K562 (cell line): ENCODE measurements around the gene ST8SIA4. TPM values are rescaled to one million over a fixed set of nuclear protein-coding genes. Genes with fewer than 3 reads are reported as not detected.

Experiments used
- ATAC-seq: fragments of 200-7000 bp; cut with Tn5 transposase; 3 replicates; pipeline ENCODE4 v1.9.1; 2020; ENCODE audit warnings: moderate library complexity
- BruUV-seq: library from RNA; stranded (reverse); fragments of 400-500 nt; replicated peaks from 2 replicates; lab custom pipeline; 2021; lab: Mats Ljungman, UMichigan
- CTCF ChIA-PET: fragments of 300-600 bp; formaldehyde crosslinking; extraction: SDS; loops from one replicate; lab custom pipeline; 2021; ENCODE audit warnings: low intra/inter-chr PET ratio; lab: Yijun Ruan, JAX
- POLR2A ChIA-PET: fragments of 300-600, 350-650 bp; sonication (Branson Sonifier 250); formaldehyde crosslinking; extraction: SDS; loops from one replicate; lab custom pipeline; 2021; ENCODE audit warnings: antibody characterized with exemption, inconsistent platforms; lab: Yijun Ruan, JAX
- DNase-seq, 4 experiments: peaks; one replicate each; pipeline versions ENCODE4 v3.0.0 to v3.0.0-alpha.2; 2011 to 2018; ENCODE audit warnings: low spot score in 3 of 4, mixed read lengths in 3 of 4; ENCODE audit errors: extremely low read depth in 1 of 4
- FAIRE-seq: peaks from 2 replicates; lab custom pipeline; 2011; peaks lifted over from hg19 to GRCh38; lab: Jason Lieb, UNC
- H2AFZ ChIP-seq: 2 replicates; pipeline ENCODE4 v1.6.0; 2011; ENCODE audit warnings: low read depth, low read length, control low read depth, inconsistent platforms
- H3K27ac ChIP-seq: fragments of 200-600 bp; 3 replicates; pipeline ENCODE4 v1.8.0; 2011; ENCODE audit warnings: low read depth, mild to moderate bottlenecking, control low read depth, inconsistent platforms, low read length, moderate library complexity, mixed read lengths; ENCODE audit errors: extremely low read depth
- H3K27me3 ChIP-seq, 2 experiments: fragments of 300-600 bp in 1 of 2; 2 replicates in 1 of 2; 3 replicates in 1 of 2; pipeline versions ENCODE4 v1.6.0 to v1.8.0; 2011; ENCODE audit warnings: inconsistent platforms in 2 of 2, low read length in 2 of 2, mild to moderate bottlenecking in 1 of 2, mixed read lengths in 1 of 2, moderate library complexity in 1 of 2; ENCODE audit not compliant: control insufficient read depth in 2 of 2, insufficient read depth in 2 of 2
- H3K36me3 ChIP-seq: fragments of 300-600 bp; 3 replicates; pipeline ENCODE4 v1.8.0; 2011; ENCODE audit warnings: mild to moderate bottlenecking, low read length, inconsistent platforms; ENCODE audit not compliant: control insufficient read depth, insufficient read depth
- H3K4me1 ChIP-seq, 2 experiments: fragments of 200-600 bp in 1 of 2; replicated peaks in 1 of 2; 2 replicates in 1 of 2; 3 replicates in 1 of 2; pipeline versions ENCODE4 v1.5.1 to v1.8.0; 2011; ENCODE audit warnings: inconsistent platforms in 2 of 2, low read length in 2 of 2, mild to moderate bottlenecking in 1 of 2, mixed read lengths in 1 of 2, moderate library complexity in 1 of 2; ENCODE audit not compliant: control insufficient read depth in 2 of 2, insufficient read depth in 2 of 2
- H3K4me2 ChIP-seq: 2 replicates; pipeline ENCODE4 v1.6.1; 2011; ENCODE audit warnings: low read length, control low read depth, inconsistent platforms, mixed read lengths; ENCODE audit not compliant: insufficient read depth
- H3K4me3 ChIP-seq: fragments of 200-600 bp; sonication (generic), shearing (Covaris generic); 2 replicates; pipeline ENCODE4 v1.5.1; 2016; ENCODE audit warnings: control low read depth, inconsistent platforms
- H3K79me2 ChIP-seq: fragments of 200-600 bp; 3 replicates; pipeline ENCODE4 v1.8.0; 2011; ENCODE audit warnings: low read length, inconsistent platforms; ENCODE audit not compliant: control insufficient read depth, insufficient read depth
- H3K9ac ChIP-seq, 2 experiments: 2 replicates each; pipeline versions ENCODE4 v1.6.0 to v1.6.1; 2011; ENCODE audit warnings: low read depth in 2 of 2, low read length in 2 of 2, control low read depth in 1 of 2, inconsistent platforms in 1 of 2, mild to moderate bottlenecking in 1 of 2, mixed read lengths in 1 of 2; ENCODE audit not compliant: insufficient read depth in 1 of 2
- H3K9me1 ChIP-seq: one replicate; pipeline ENCODE4 v1.6.0; 2011; ENCODE audit warnings: inconsistent platforms, mild to moderate bottlenecking, low read length, moderate library complexity; ENCODE audit not compliant: control insufficient read depth, insufficient read depth
- H3K9me3 ChIP-seq: replicated peaks from 2 replicates; pipeline ENCODE4 v1.5.1; 2011; ENCODE audit warnings: low read depth, low read length, inconsistent platforms; ENCODE audit not compliant: control insufficient read depth, insufficient read depth
- H4K20me1 ChIP-seq: replicated peaks from 2 replicates; pipeline ENCODE4 v1.6.1; 2011; ENCODE audit warnings: low read length, inconsistent platforms, mixed read lengths; ENCODE audit not compliant: control insufficient read depth, insufficient read depth
- COPS2 ChIP-seq: fragments of 450-650 bp; conservative IDR thresholded peaks from 2 replicates; pipeline ENCODE4 v1.6.1; 2016; ENCODE audit warnings: mild to moderate bottlenecking, moderate library complexity
- ELK3 ChIP-seq: fragments of 450-650 bp; formaldehyde crosslinking; IDR thresholded peaks from 2 replicates; pipeline ENCODE4 v1.4.0; 2020; ENCODE audit warnings: mild to moderate bottlenecking
- MAZ ChIP-seq, 2 experiments: fragments of 450-650 bp in 1 of 2; sonication (generic) in 1 of 2; formaldehyde crosslinking; IDR thresholded peaks in 1 of 2; conservative IDR thresholded peaks in 1 of 2; 2 replicates each; pipeline versions ENCODE4 v1.4.0 to v1.5.0; 2020; ENCODE audit warnings: mild to moderate bottlenecking in 1 of 2, missing genetic modification reagents in 1 of 2
- MCM3 ChIP-seq: fragments of 450-650 bp; IDR thresholded peaks from 2 replicates; pipeline ENCODE4 v1.6.1; 2016
- NCOA6 ChIP-seq: fragments of 450-650 bp; IDR thresholded peaks from 2 replicates; pipeline ENCODE4 v1.6.1; 2017; ENCODE audit warnings: mild to moderate bottlenecking
- NR2F6 ChIP-seq: fragments of 450-650 bp; formaldehyde crosslinking; IDR thresholded peaks from 2 replicates; pipeline ENCODE4 v1.4.0; 2020; ENCODE audit warnings: mild to moderate bottlenecking
- PRMT5 ChIP-seq: sonication (generic); formaldehyde crosslinking; IDR thresholded peaks from 2 replicates; pipeline ENCODE4 v1.5.0; 2020; ENCODE audit warnings: missing genetic modification reagents
- PTRF ChIP-seq: fragments of 450-650 bp; IDR thresholded peaks from 2 replicates; pipeline ENCODE4 v1.6.1; 2016; ENCODE audit warnings: mild to moderate bottlenecking, missing genetic modification characterization, missing compliant biosample characterization
- TEAD4 ChIP-seq, 2 experiments: sonication (generic) in 1 of 2; formaldehyde crosslinking in 1 of 2; IDR thresholded peaks; 2 replicates each; pipeline versions ENCODE4 v1.6.1 to v1.8.0; 2012 to 2022; ENCODE audit warnings: borderline replicate concordance in 1 of 2, inconsistent platforms in 1 of 2, low read length in 1 of 2, mild to moderate bottlenecking in 1 of 2, missing genetic modification reagents in 1 of 2
- ZNF175 ChIP-seq: fragments of 200-800 bp; sonication (Bioruptor generic); IDR thresholded peaks from 2 replicates; pipeline ENCODE4 v1.6.1; 2016; ENCODE audit warnings: low read depth, mild to moderate bottlenecking, missing genetic modification characterization, missing compliant biosample characterization
- ZNF232 ChIP-seq: sonication (generic); formaldehyde crosslinking; IDR thresholded peaks from 2 replicates; pipeline ENCODE4 v1.8.0; 2022; ENCODE audit warnings: mild to moderate bottlenecking, missing genetic modification reagents
- ZNF398 ChIP-seq: fragments of 250-450 bp; sonication (Bioruptor Pico); IDR thresholded peaks from 2 replicates; pipeline ENCODE4 v1.8.0; 2021; ENCODE audit warnings: moderate library complexity, mild to moderate bottlenecking, inconsistent platforms
- WGBS: fragments of 100-300 bp; shearing (Covaris generic); methylation state at CpG from one replicate; pipeline ENCODE4 v1.1.6; 2016; ENCODE audit warnings: low coverage, mixed read lengths; ENCODE audit not compliant: insufficient coverage; ENCODE audit errors: missing lambda C conversion rate; 5-methylcytosine and 5-hydroxymethylcytosine counted together
- in situ Hi-C: fragments of 300-500 bp; cut with MboI; formaldehyde crosslinking; loops from 4 replicates; pipeline ENCODE4 v1.15.0; 2018; ENCODE audit warnings: inconsistent platforms, mixed read lengths
- intact Hi-C: fragments of 100-400 bp; cut with micrococcal nuclease; formaldehyde crosslinking; loops from 2 replicates; pipeline ENCODE4 v1.14.2; 2022
- polyA plus RNA-seq, 8 experiments: library from polyadenylated mRNA; depleted of rRNA in 4 of 8; stranded (reverse) in 5 of 8; unstranded in 3 of 8; fragments of >200 nt; fragmentation: Nextera tagmentation in 2 of 8; fragmentation: Illumina TruSeq in 1 of 8; extraction: Ambion mirVana in 2 of 8; extraction: Trizol in 1 of 8; gene quantifications; 2 replicates each; pipeline versions ENCODE4 v1.2.1 to v1.2.3, GENCODE V29; 2011 to 2014; ENCODE audit warnings: inconsistent platforms in 1 of 8, missing spikeins in 1 of 8
- total RNA-seq, 7 experiments: library from RNA; depleted of rRNA in 6 of 7; stranded (reverse); fragments of >200 nt in 6 of 7; fragmentation: Illumina TruSeq in 2 of 7; extraction: Trizol in 2 of 7; gene quantifications; 2 replicates each; pipeline versions ENCODE4 v1.2.1 to v1.2.3, GENCODE V29; 2011 to 2021; ENCODE audit warnings: low replicate concordance in 1 of 7
- TF ChIP-seq, protein P1 (sequence below), 2 experiments: IDR thresholded peaks; 2 replicates each; pipeline ENCODE4 v1.6.1; 2012; ENCODE audit warnings: improper control_type of control experiment in 2 of 2, low read depth in 2 of 2, low read length in 2 of 2, borderline replicate concordance in 1 of 2

Gene ST8SIA4
- total and polyA plus RNA-seq, 9 of the 15 experiments (the other 6 are each of a cell fraction or from before 2014, with no cell fraction given) = 0.22 to 2.0 (median 0.54) TPM

DNA sequence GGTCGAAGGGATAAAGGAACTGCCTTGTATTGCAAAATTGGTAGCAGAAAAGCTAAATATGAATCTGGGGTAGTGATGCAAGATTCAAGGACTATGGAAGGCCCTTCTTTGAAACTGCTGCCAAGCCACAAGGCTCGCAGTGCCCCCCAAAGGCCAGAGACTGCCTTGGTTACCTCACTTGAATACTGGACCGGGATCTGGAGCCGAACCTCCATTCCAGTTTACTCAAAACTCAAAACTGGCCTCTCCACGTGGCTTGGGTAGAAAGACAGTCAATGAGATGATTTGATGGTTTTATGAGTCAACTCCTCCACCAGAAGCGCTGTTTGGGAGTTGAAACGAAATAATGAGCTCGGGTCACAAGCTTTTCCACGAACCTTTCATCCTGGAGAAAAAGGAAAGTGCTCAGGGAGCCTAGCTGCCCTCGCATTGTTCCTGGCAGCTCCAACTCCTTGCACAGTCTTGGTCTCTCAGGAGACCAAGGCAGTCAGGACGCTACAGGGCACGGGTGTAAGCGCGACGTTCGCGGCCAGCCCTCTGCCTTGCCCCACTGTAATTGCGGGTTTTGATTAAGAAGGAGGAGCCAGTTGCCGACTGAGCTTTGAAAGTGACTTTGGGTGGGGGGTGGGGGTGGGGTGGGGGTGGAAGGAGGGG, 2.8 kb downstream of the ST8SIA4 start (continued):
- TF ChIP-seq ZNF398 (CRISPR knock-in tag) (no peak), COPS2 (no peak)

DNA sequence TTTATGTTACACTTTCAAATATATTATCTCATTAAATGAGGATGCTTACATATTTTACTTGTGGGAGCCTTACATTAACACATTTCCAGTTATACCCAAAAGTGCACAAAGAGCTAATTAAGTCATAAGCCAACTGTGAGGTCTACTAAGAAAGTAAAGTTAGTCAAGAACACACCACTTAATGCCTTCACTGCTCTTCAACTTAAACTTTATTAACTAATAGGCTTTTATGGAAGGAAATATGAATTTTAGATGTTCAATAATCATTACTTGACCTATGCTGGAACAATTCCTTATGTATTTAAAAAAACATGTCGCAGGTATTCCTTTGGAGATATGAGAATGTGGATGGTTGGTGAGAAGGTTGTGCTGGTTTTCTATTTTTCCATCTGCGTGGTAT, 3.4 kb downstream of the ST8SIA4 start:
- Histone ChIP-seq H3K9me1 (no peaks in the 10 kb centered on the region), H3K36me3 (no peaks in the 10 kb centered on the region), H3K9ac (peak overlapping the region in 1 of 2 experiments; percentile 34; a peak in 1 of 4 replicates), H3K4me1 (peaks cover 0 to 8% of the 10 kb centered on the region in 2 experiments; a peak in 2 of 5 replicates), H2AFZ (0 out of 2 replicates have a peak overlapping the region, but pooled peaks have one; percentile 68), H3K79me2 (no peaks in the 10 kb centered on the region; the same call in 2 of the 3 replicates), H3K27me3 (no peaks in the 10 kb centered on the region), H3K4me3 (no peak overlapping the region), H3K27ac (peak overlapping the region; percentile 51; the same call in 2 of the 3 replicates), H4K20me1 (no peaks in the 10 kb centered on the region), H3K4me2 (0 out of 2 replicates have a peak overlapping the region, but pooled peaks have one; percentile 53), H3K9me3 (no peaks in the 10 kb centered on the region)
- DNase-seq (no peak), FAIRE-seq (no peak), ATAC-seq (no peak)
- BruUV-seq = no TSS peak
- ChIA-PET CTCF (no interaction called here), POLR2A (no interaction called here)
- WGBS = 12% methylated on average over 2 of the region's 2 CpGs
- in situ Hi-C loops = no loop called here
- intact Hi-C loops = loop anchor here (10.0 kb wide), 1 partner anchor 285 kb away; no protein-coding TSS in a partner anchor
- no peak for TF ChIP-seq NCOA6
- TF ChIP-seq ZNF232 (CRISPR knock-in tag) = no peak
- TF ChIP-seq ELK3 (CRISPR knock-in tag) = no peak
- TF ChIP-seq ZNF175 (CRISPR knock-in tag) = no peak
- TF ChIP-seq PTRF (tag) = no peak
- TF ChIP-seq MAZ (CRISPR knock-in tag; conservative IDR thresholded peaks at IDR 0.05 in 1 of 2, IDR thresholded peaks at IDR 0.05 in 1 of 2) = no peak
- TF ChIP-seq MCM3 = no peak
- TF ChIP-seq PRMT5 (CRISPR knock-in tag) = no peak
- TF ChIP-seq, protein P1, sequence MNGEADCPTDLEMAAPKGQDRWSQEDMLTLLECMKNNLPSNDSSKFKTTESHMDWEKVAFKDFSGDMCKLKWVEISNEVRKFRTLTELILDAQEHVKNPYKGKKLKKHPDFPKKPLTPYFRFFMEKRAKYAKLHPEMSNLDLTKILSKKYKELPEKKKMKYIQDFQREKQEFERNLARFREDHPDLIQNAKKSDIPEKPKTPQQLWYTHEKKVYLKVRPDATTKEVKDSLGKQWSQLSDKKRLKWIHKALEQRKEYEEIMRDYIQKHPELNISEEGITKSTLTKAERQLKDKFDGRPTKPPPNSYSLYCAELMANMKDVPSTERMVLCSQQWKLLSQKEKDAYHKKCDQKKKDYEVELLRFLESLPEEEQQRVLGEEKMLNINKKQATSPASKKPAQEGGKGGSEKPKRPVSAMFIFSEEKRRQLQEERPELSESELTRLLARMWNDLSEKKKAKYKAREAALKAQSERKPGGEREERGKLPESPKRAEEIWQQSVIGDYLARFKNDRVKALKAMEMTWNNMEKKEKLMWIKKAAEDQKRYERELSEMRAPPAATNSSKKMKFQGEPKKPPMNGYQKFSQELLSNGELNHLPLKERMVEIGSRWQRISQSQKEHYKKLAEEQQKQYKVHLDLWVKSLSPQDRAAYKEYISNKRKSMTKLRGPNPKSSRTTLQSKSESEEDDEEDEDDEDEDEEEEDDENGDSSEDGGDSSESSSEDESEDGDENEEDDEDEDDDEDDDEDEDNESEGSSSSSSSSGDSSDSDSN (IDR thresholded peaks at IDR 0.05; ENCODE audit: borderline replicate concordance in 1 of 2, low read depth in 2 of 2, low read length in 2 of 2) = no peak
- TF ChIP-seq TEAD4 (IDR thresholded peaks at IDR 0.05; ENCODE audit: low read length) = no peak
- no peak for TF ChIP-seq TEAD4 (CRISPR knock-in tag; IDR thresholded peaks at IDR 0.05; ENCODE audit: borderline replicate concordance)
- TF ChIP-seq NR2F6 (CRISPR knock-in tag) = no peak
